Activated CD4-positive, CD25-positive, alpha-beta regulatory T cell treated with anti-CD3 and anti-CD28 coated beads, Interleukin-2, amount 50 U/mL, for 16 hours (primary cell): ENCODE measurements around the gene PXN.
A peak's percentile ranks its signal among the peaks of the same experiment; 100 is the strongest.
"Not testable (repeated sequence)": the region's sequence is repeated elsewhere in the genome, so short reads cannot be mapped to it uniquely, and the experiment has no call there.

Experiments used
- DNase-seq: peaks from one replicate; pipeline ENCODE4 v3.0.0-alpha.2; 2020; ENCODE audit warnings: low read depth, low spot score

Gene PXN

GRCh38 chr12:120209851-120210250, 55.7 kb downstream of the PXN start:
- DNase-seq: no peak

- DNase-seq: no peak
Measured at GRCh38 chr12:120207227-120207626, 58.3 kb downstream of the PXN start.

- not testable (repeated sequence) for DNase-seq
Measured at GRCh38 chr12:120206781-120207180, 58.7 kb downstream of the PXN start.

- DNase-seq: no peak
Measured at GRCh38 chr12:120206228-120206627, 59.3 kb downstream of the PXN start.

- no peak for DNase-seq
Measured at GRCh38 chr12:120204171-120204570, 61.4 kb downstream of the PXN start.

GRCh38 chr12:120200364-120200800, 65.1 kb downstream of the PXN start:
- DNase-seq: no peak

- no peak for DNase-seq
Measured at GRCh38 chr12:120199595-120200306, 65.8 kb downstream of the PXN start.

- DNase-seq: no peak
Measured at GRCh38 chr12:120199025-120199424, 66.5 kb downstream of the PXN start.

- no peak for DNase-seq
Measured at GRCh38 chr12:120197542-120197887, 68.0 kb downstream of the PXN start.

- not testable (repeated sequence) for DNase-seq
Measured at GRCh38 chr12:120196817-120197541, 68.6 kb downstream of the PXN start.

- DNase-seq: no peak
Measured at GRCh38 chr12:120196363-120196762, 69.2 kb downstream of the PXN start.

- peak; percentile 78 for DNase-seq
Measured at GRCh38 chr12:120194534-120195395, 70.8 kb downstream of the PXN start, which contains the start of gene GCN1. TSS of gene GCN1 (minus strand) at chr12:120194715. CDS start at chr12:120194697, 18 bp downstream.

- no peak for DNase-seq
Measured at GRCh38 chr12:120194226-120194533, 71.3 kb downstream of the PXN start.

GRCh38 chr12:120193286-120193685, 72.2 kb downstream of the PXN start:
- DNase-seq: not testable (repeated sequence)

- DNase-seq: no peak
Measured at GRCh38 chr12:120190985-120191480, 74.5 kb downstream of the PXN start.

- DNase-seq: no peak
Measured at GRCh38 chr12:120190386-120190785, 75.1 kb downstream of the PXN start.

GRCh38 chr12:120186654-120187053, 78.9 kb downstream of the PXN start:
- no peak for DNase-seq

GRCh38 chr12:120183211-120183631, 82.3 kb downstream of the PXN start:
- no peak for DNase-seq

GRCh38 chr12:120181991-120182631, 83.4 kb downstream of the PXN start:
- no peak for DNase-seq

GRCh38 chr12:120180975-120181374, 84.6 kb downstream of the PXN start:
- DNase-seq: no peak

GRCh38 chr12:120175537-120175936, 90.0 kb downstream of the PXN start:
- DNase-seq: no peak

- no peak for DNase-seq
Measured at GRCh38 chr12:120175062-120175461, 90.5 kb downstream of the PXN start.
